ENCODE data around the gene HDAC4.

DNA sequence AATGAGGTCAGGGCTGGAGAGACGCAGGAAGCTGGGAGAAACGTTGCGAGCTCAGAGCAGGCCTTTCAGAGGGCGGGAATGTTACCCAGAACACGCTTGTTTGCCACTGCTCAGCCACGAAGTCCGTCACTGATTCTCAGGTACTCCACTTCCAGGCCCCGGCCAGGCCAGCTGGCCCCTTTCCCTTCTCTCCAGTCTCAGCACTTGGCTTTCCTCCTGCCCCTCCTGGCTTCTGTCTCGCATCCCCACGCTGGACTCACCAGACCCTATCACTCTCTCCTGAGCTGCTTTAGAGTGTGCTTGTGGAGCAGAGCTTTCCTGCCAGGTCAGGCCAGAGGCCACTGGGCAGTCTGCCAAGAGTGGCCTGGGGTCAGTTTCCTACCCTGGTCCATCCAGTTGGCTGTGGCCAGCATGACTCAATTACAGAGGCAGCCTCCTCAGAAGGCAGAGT lies 401.5 kb downstream of the HDAC4 start:
- TF ChIP-seq ZNF274 (IDR thresholded peaks at IDR 0.05; ENCODE audit: low read depth, low read length) (no peak), YY1 (IDR thresholded peaks at IDR 0.05; ENCODE audit: insufficient read depth, insufficient read length) (no peak)
